ENCODE measurements around the gene FOXO1. TPM values are rescaled to one million over a fixed set of nuclear protein-coding genes. Genes with fewer than 3 reads are reported as not detected.
A peak's percentile ranks its signal among the peaks of the same experiment; 100 is the strongest.

FOXO1 gene
- total RNA-seq, 1 donor from 2014 or later: 65.8 TPM

GRCh38 chr13:40639221-40639681 is 27.2 kb downstream of the FOXO1 start:
- Mint-ChIP-seq H3K27ac (ENCODE audit: unreplicated experiment) (no peak overlapping the region), H3K27me3 (ENCODE audit: unreplicated experiment) (peaks cover 2% of the 10 kb centered on the region), H3K9me3 (ENCODE audit: unreplicated experiment) (no peaks in the 10 kb centered on the region), H3K36me3 (ENCODE audit: low read depth, unreplicated experiment) (peaks cover 9% of the 10 kb centered on the region), H3K4me3 (ENCODE audit: unreplicated experiment) (no peak overlapping the region), H3K4me1 (ENCODE audit: unreplicated experiment) (peaks cover 45% of the 10 kb centered on the region)
- no peak for TF ChIP-seq CTCF (IDR thresholded peaks at IDR 0.05; ENCODE audit: unreplicated experiment)
- no peak for DNase-seq (ENCODE audit: low spot score)

GRCh38 chr13:40637643-40638042 is 28.8 kb downstream of the FOXO1 start:
- Mint-ChIP-seq H3K27me3 (ENCODE audit: unreplicated experiment) (peaks cover 2% of the 10 kb centered on the region), H3K4me1 (ENCODE audit: unreplicated experiment) (peaks cover 41% of the 10 kb centered on the region), H3K4me3 (ENCODE audit: unreplicated experiment) (no peak overlapping the region), H3K9me3 (ENCODE audit: unreplicated experiment) (no peaks in the 10 kb centered on the region), H3K36me3 (ENCODE audit: low read depth, unreplicated experiment) (peaks cover 9% of the 10 kb centered on the region), H3K27ac (ENCODE audit: unreplicated experiment) (no peak overlapping the region)
- no peak for TF ChIP-seq CTCF (IDR thresholded peaks at IDR 0.05; ENCODE audit: unreplicated experiment)
- no peak for DNase-seq (ENCODE audit: low spot score)

GRCh38 chr13:40635315-40635995 is 31.0 kb downstream of the FOXO1 start:
- H3K4me1 Mint-ChIP-seq (ENCODE audit: unreplicated experiment): peaks cover 45% of the 10 kb centered on the region
- no peak overlapping the region for H3K27ac Mint-ChIP-seq (ENCODE audit: unreplicated experiment)
- no peak for DNase-seq (ENCODE audit: low spot score)
- H3K27me3 Mint-ChIP-seq (ENCODE audit: unreplicated experiment): no peaks in the 10 kb centered on the region
- no peak for TF ChIP-seq CTCF (IDR thresholded peaks at IDR 0.05; ENCODE audit: unreplicated experiment)
- no peak overlapping the region for H3K4me3 Mint-ChIP-seq (ENCODE audit: unreplicated experiment)
- peaks cover 11% of the 10 kb centered on the region for H3K36me3 Mint-ChIP-seq (ENCODE audit: low read depth, unreplicated experiment)
- H3K9me3 Mint-ChIP-seq (ENCODE audit: unreplicated experiment): no peaks in the 10 kb centered on the region

GRCh38 chr13:40632915-40633314 is 33.5 kb downstream of the FOXO1 start:
- H3K27me3 Mint-ChIP-seq (ENCODE audit: unreplicated experiment): no peaks in the 10 kb centered on the region
- no peak overlapping the region for H3K4me3 Mint-ChIP-seq (ENCODE audit: unreplicated experiment)
- peaks cover 13% of the 10 kb centered on the region for H3K36me3 Mint-ChIP-seq (ENCODE audit: low read depth, unreplicated experiment)
- no peak for DNase-seq (ENCODE audit: low spot score)
- no peak for TF ChIP-seq CTCF (IDR thresholded peaks at IDR 0.05; ENCODE audit: unreplicated experiment)
- no peaks in the 10 kb centered on the region for H3K9me3 Mint-ChIP-seq (ENCODE audit: unreplicated experiment)
- H3K27ac Mint-ChIP-seq (ENCODE audit: unreplicated experiment): no peak overlapping the region
- peaks cover 25% of the 10 kb centered on the region for H3K4me1 Mint-ChIP-seq (ENCODE audit: unreplicated experiment)

- H3K27me3 Mint-ChIP-seq (ENCODE audit: unreplicated experiment): no peaks in the 10 kb centered on the region
- no peaks in the 10 kb centered on the region for H3K9me3 Mint-ChIP-seq (ENCODE audit: unreplicated experiment)
- no peak for TF ChIP-seq CTCF (IDR thresholded peaks at IDR 0.05; ENCODE audit: unreplicated experiment)
- no peak for DNase-seq (ENCODE audit: low spot score)
- peaks cover 23% of the 10 kb centered on the region for H3K4me1 Mint-ChIP-seq (ENCODE audit: unreplicated experiment)
- peak overlapping the region; percentile 27 for H3K4me3 Mint-ChIP-seq (ENCODE audit: unreplicated experiment)
- H3K36me3 Mint-ChIP-seq (ENCODE audit: low read depth, unreplicated experiment): peaks cover 18% of the 10 kb centered on the region
- H3K27ac Mint-ChIP-seq (ENCODE audit: unreplicated experiment): peak overlapping the region; percentile 7
These were observed 34.8 kb downstream of the FOXO1 start for GRCh38 chr13:40631605-40632004.
